T-helper 1 cell treated with Interleukin-12 subunit alpha and Interleukin-12 subunit beta and Interleukin-4 antibody, amounts not matched to agents 30 ng/mL and 1 ng/mL, for 36 hours (primary cell): Measurements from ENCODE around the gene CRTC1. TPM values are rescaled to one million over a fixed set of nuclear protein-coding genes. Genes with fewer than 3 reads are reported as not detected.

Source experiments
- intact Hi-C: fragments of 100-400 bp; cut with micrococcal nuclease; formaldehyde crosslinking; loops from one replicate; pipeline ENCODE4 v1.15.1; 2024
- total RNA-seq: library from RNA; stranded (reverse); gene quantifications from 2 replicates; pipeline ENCODE4 v1.2.3, GENCODE V29; 2022

The CRTC1 gene
- total RNA-seq, 1 donor from 2014 or later = 9.2 TPM

- intact Hi-C loops = no loop called here
Measured at GRCh38 chr19:18697680-18698079, 14.2 kb downstream of the CRTC1 start.

GRCh38 chr19:18698321-18699167 lies 15.1 kb downstream of the CRTC1 start:
- intact Hi-C loops = no loop called here

GRCh38 chr19:18699403-18700054 lies 16.0 kb downstream of the CRTC1 start:
- intact Hi-C loops = loop anchor here (2.0 kb wide), 1 partner anchor 17 kb away; the partner anchor contains the start of gene CRTC1

GRCh38 chr19:18700501-18701249 lies 17.2 kb downstream of the CRTC1 start:
- intact Hi-C loops = loop anchor here (2.0 kb wide), 1 partner anchor 18 kb away; the partner anchor contains the start of gene CRTC1

- intact Hi-C loops = loop anchor here (2.0 kb wide), 1 partner anchor 18 kb away; the partner anchor contains the start of gene CRTC1
Measured at GRCh38 chr19:18701250-18701608, 17.7 kb downstream of the CRTC1 start.

GRCh38 chr19:18704054-18704453 lies 20.6 kb downstream of the CRTC1 start:
- intact Hi-C loops = no loop called here

- intact Hi-C loops = no loop called here
Measured at GRCh38 chr19:18704971-18705370, 21.5 kb downstream of the CRTC1 start.

- intact Hi-C loops = no loop called here
Measured at GRCh38 chr19:18708452-18709231, 25.2 kb downstream of the CRTC1 start.

- intact Hi-C loops = no loop called here
Measured at GRCh38 chr19:18709546-18709945, 26.1 kb downstream of the CRTC1 start.

- intact Hi-C loops = no loop called here
Measured at GRCh38 chr19:18710186-18710585, 26.7 kb downstream of the CRTC1 start.

GRCh38 chr19:18710996-18711751 lies 27.7 kb downstream of the CRTC1 start:
- intact Hi-C loops = no loop called here

- intact Hi-C loops = no loop called here
Measured at GRCh38 chr19:18711893-18712292, 28.4 kb downstream of the CRTC1 start.

- intact Hi-C loops = no loop called here
Measured at GRCh38 chr19:18712981-18713380, 29.5 kb downstream of the CRTC1 start.

- intact Hi-C loops = no loop called here
Measured at GRCh38 chr19:18713550-18714117, 30.2 kb downstream of the CRTC1 start.

- intact Hi-C loops = no loop called here
Measured at GRCh38 chr19:18715416-18715815, 31.9 kb downstream of the CRTC1 start.

GRCh38 chr19:18716857-18717256 lies 33.4 kb downstream of the CRTC1 start:
- intact Hi-C loops = no loop called here

GRCh38 chr19:18717601-18718000 lies 34.1 kb downstream of the CRTC1 start:
- intact Hi-C loops = no loop called here

- intact Hi-C loops = no loop called here
Measured at GRCh38 chr19:18718015-18718526, 34.6 kb downstream of the CRTC1 start.

- intact Hi-C loops = no loop called here
Measured at GRCh38 chr19:18718846-18719458, 35.5 kb downstream of the CRTC1 start.
